T-helper 17 cell (primary cell): ENCODE measurements around the gene CREB3L4. TPM values are rescaled to one million over a fixed set of nuclear protein-coding genes. Genes with fewer than 3 reads are reported as not detected.
"Not testable (repeated sequence)": the region's sequence is repeated elsewhere in the genome, so short reads cannot be mapped to it uniquely, and the experiment has no call there.

Experiments
- ATAC-seq: fragments of 150-1000 bp; cut with Tn5 transposase; 2 replicates; pipeline ENCODE4 v1.10.0; 2021; ENCODE audit warnings: mild to moderate bottlenecking, moderate library complexity
- DNase-seq, 3 donors: peaks; one replicate each; pipeline versions ENCODE4 v3.0.0 to v3.0.0-alpha.2; 2020 to 2021
- H3K9me3 ChIP-seq: one replicate; pipeline ENCODE4 v1.7.0; 2013; ENCODE audit warnings: low read length, mild to moderate bottlenecking; ENCODE audit not compliant: control insufficient read depth, poor library complexity, severe bottlenecking
- H3K27ac Mint-ChIP-seq: one replicate; pipeline ENCODE4 v1.8.0; 2022; ENCODE audit warnings: mild to moderate bottlenecking, moderate library complexity, mixed read lengths
- H3K27me3 Mint-ChIP-seq: one replicate; pipeline ENCODE4 v1.8.0; 2022; ENCODE audit warnings: mixed read lengths
- H3K36me3 Mint-ChIP-seq: one replicate; pipeline ENCODE4 v1.8.0; 2022; ENCODE audit warnings: low read depth, mixed read lengths
- H3K4me1 Mint-ChIP-seq: one replicate; pipeline ENCODE4 v1.8.0; 2022; ENCODE audit warnings: mild to moderate bottlenecking, mixed read lengths
- H3K4me3 Mint-ChIP-seq: one replicate; pipeline ENCODE4 v1.8.0; 2022; ENCODE audit warnings: mild to moderate bottlenecking, moderate library complexity, mixed read lengths
- total RNA-seq, 4 donors: library from RNA in 2 of 4; stranded (reverse) in 2 of 4; gene quantifications; one replicate each; pipeline ENCODE4 v1.2.3 and lab custom pipeline; 2022 to 2026

Gene CREB3L4
- total RNA-seq, 2 donors from 2014 or later = 4.5 to 6.0 TPM

GRCh38 chr1:153990468-153991150 is 22.9 kb downstream of the CREB3L4 start, which contains the start of gene RPS27:
Gene RPS27 (plus strand): TSS chr1:153990762. CDS start chr1:153990797, 35 bp downstream.
- no peaks in the 10 kb centered on the region for H3K9me3 ChIP-seq
- Mint-ChIP-seq H3K36me3 (peaks cover 11% of the 10 kb centered on the region), H3K27ac (peak within 1 kb of the TSS; percentile 98), H3K4me3 (peak within 1 kb of the TSS; percentile 97), H3K27me3 (peaks cover 4% of the 10 kb centered on the region), H3K4me1 (peaks cover 32% of the 10 kb centered on the region)
- DNase-seq (peak; percentile 68 to 80 (median 78)), ATAC-seq (peak; percentile 88)

DNA sequence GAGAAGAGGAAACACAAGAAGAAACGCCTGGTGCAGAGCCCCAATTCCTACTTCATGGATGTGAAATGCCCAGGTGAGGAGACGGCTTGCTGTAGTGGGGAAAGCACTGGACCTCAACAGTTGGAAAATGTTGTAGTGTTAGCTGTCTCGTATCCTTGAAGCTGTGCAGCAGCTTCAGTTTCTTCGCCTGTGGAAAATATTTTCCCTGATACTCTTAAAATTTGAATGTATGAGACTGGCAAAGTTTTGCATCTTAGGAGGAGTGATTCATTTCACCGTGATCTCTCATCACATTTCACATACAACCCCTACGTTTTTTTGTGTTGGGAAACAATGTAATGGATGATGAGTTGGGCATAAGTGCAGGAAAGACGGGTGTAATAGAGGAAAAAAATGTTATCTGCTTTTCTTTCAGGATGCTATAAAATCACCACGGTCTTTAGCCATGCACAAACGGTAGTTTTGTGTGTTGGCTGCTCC is 23.5 kb downstream of the CREB3L4 start:
- ATAC-seq = no peak

GRCh38 chr1:153991806-153992205 is 24.1 kb downstream of the CREB3L4 start:
- Mint-ChIP-seq H3K4me3 (peak overlapping the region; percentile 97), H3K27ac (peak overlapping the region; percentile 98), H3K4me1 (peaks cover 26% of the 10 kb centered on the region), H3K27me3 (no peaks in the 10 kb centered on the region), H3K36me3 (peaks cover 11% of the 10 kb centered on the region)
- H3K9me3 ChIP-seq = no peaks in the 10 kb centered on the region
- no peak for ATAC-seq
- DNase-seq = no peak

More for the DNA sequence above, 23.5 kb downstream of the CREB3L4 start:
- Mint-ChIP-seq H3K27ac (peak overlapping the region; percentile 98), H3K27me3 (no peaks in the 10 kb centered on the region), H3K4me1 (peaks cover 29% of the 10 kb centered on the region), H3K36me3 (peaks cover 11% of the 10 kb centered on the region), H3K4me3 (peak overlapping the region; percentile 97)
- DNase-seq = no peak
- no peaks in the 10 kb centered on the region for H3K9me3 ChIP-seq

GRCh38 chr1:153995202-153995601 is 27.5 kb downstream of the CREB3L4 start:
- Mint-ChIP-seq H3K27ac (peak overlapping the region; percentile 77), H3K4me1 (peaks cover 23% of the 10 kb centered on the region), H3K27me3 (no peaks in the 10 kb centered on the region), H3K36me3 (peaks cover 11% of the 10 kb centered on the region), H3K4me3 (no peak overlapping the region)
- DNase-seq = no peak
- H3K9me3 ChIP-seq = no peaks in the 10 kb centered on the region
- ATAC-seq = no peak

DNA sequence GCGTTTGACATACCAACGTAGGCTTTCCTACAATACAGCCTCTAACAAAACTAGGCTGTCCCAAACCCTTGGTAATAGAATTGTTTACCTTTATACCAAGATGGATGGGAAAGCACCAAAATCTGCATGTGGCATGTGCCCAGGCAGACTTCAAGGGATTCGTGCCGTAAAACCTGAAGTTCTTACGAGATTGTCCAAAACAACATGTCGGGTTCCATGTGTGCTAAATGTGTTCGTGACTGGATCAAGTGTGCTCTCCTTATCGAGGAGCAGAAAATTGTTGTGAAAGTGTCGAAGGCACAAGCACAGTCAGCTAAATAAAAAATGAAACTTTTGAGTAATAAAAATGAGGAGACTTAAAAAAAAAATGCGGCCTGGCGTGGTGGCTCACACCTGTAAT is 27.9 kb downstream of the CREB3L4 start:
- ATAC-seq (no peak), DNase-seq (no peak)
- no peaks in the 10 kb centered on the region for H3K9me3 ChIP-seq
- Mint-ChIP-seq H3K27me3 (no peaks in the 10 kb centered on the region), H3K36me3 (peaks cover 10% of the 10 kb centered on the region), H3K27ac (no peak overlapping the region), H3K4me1 (peaks cover 19% of the 10 kb centered on the region), H3K4me3 (no peak overlapping the region)

GRCh38 chr1:153996882-153997281 is 29.2 kb downstream of the CREB3L4 start:
- H3K27ac Mint-ChIP-seq = peak overlapping the region; percentile 68
- H3K36me3 Mint-ChIP-seq, H3K9me3 ChIP-seq, DNase-seq, H3K27me3 Mint-ChIP-seq, ATAC-seq, H3K4me3 Mint-ChIP-seq, H3K4me1 Mint-ChIP-seq: not testable (repeated sequence)

DNA sequence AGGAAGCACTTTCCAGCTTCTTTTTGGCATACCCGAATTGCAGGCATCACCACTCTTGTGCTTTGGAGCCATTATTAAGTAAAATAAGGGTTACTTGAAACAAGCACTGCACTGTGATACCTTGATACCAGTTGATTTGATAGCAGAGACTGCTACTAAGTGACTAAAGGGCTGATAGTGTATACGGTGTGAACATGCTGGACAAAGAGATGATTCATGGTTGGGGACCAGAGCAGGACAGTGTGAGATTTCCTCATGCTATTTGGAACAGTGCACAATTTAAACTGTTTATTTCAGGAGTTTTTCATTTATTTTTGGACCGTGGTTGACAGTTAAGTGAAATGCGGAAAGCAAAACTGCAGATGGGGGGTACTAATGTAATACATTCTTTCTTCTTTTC is 32.7 kb downstream of the CREB3L4 start:
- Mint-ChIP-seq H3K36me3 (no peaks in the 10 kb centered on the region), H3K27ac (no peak overlapping the region), H3K4me1 (no peaks in the 10 kb centered on the region), H3K4me3 (no peak overlapping the region), H3K27me3 (no peaks in the 10 kb centered on the region)
- H3K9me3 ChIP-seq = no peaks in the 10 kb centered on the region
- DNase-seq = no peak
- no peak for ATAC-seq

- no peaks in the 10 kb centered on the region for H3K9me3 ChIP-seq
- no peaks in the 10 kb centered on the region for H3K27me3 Mint-ChIP-seq
- H3K36me3 Mint-ChIP-seq = peaks cover 3% of the 10 kb centered on the region
- H3K4me1 Mint-ChIP-seq = no peaks in the 10 kb centered on the region
- H3K4me3 Mint-ChIP-seq = no peak overlapping the region
- ATAC-seq (no peak), DNase-seq (no peak)
- no peak overlapping the region for H3K27ac Mint-ChIP-seq
These were observed 38.4 kb downstream of the CREB3L4 start for GRCh38 chr1:154006136-154006535.

DNA sequence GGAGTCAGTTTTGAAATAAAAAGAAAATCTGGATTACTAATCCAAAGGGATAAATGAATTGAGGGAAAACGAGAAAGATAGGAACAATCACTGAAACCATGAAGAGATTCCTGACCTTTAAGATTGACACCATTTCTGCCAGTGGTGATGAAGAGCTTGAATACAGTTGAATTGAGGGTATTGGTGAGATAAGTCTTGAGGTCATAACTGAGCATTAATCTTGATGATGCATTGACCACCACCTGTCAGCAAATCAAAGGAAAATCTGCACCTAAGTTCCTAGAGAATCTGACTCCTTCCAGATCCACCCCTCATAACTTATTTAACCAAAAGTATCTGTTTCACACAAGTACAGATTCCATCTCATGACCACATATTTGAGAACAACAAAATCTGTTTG is 44.4 kb downstream of the CREB3L4 start:
- Mint-ChIP-seq H3K27me3 (no peaks in the 10 kb centered on the region), H3K4me3 (no peak overlapping the region), H3K27ac (no peak overlapping the region), H3K4me1 (no peaks in the 10 kb centered on the region), H3K36me3 (peaks cover 3% of the 10 kb centered on the region)
- no peaks in the 10 kb centered on the region for H3K9me3 ChIP-seq
- DNase-seq (no peak), ATAC-seq (no peak)

- H3K36me3 Mint-ChIP-seq, H3K4me3 Mint-ChIP-seq, H3K9me3 ChIP-seq, H3K4me1 Mint-ChIP-seq, H3K27ac Mint-ChIP-seq, ATAC-seq, H3K27me3 Mint-ChIP-seq, DNase-seq: not testable (repeated sequence)
These were observed 44.8 kb downstream of the CREB3L4 start for GRCh38 chr1:154012543-154012942.

DNA sequence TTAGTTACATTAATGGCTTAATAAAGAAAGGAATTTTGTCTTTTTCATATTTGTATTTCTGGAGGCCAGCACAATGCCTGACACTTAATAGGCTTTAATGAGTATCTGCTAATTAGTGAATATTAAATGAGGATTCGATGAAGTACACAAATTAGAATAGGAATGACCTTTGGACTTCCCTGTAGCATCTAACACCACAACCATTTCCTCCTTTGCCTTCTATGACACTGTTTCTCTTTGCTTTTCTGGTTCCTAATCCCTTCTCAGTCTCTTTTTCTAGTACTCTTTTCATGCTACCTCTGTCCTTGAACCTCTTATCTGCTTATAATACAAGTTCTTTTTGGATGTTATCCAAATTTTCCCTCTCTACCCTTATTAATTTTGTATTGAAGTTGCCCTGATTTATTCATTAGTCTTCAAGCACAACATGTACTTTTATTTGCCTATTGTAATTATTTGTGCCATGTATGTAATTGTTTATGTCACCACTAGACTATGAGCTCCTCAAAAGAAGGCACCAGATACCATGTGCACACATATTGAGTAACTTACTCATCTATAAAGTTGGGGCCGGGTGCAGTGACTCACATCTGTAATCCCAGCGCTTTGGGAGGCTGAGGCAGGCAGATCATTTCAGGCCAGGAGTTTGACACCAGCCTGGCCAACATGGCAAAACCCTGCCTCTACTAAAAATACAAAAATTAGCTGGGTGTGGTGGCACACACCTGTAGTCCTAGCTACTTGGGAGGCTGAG is 46.6 kb downstream of the CREB3L4 start:
- DNase-seq (no peak), ATAC-seq (no peak)
- Mint-ChIP-seq H3K27me3 (no peaks in the 10 kb centered on the region), H3K4me3 (no peak overlapping the region), H3K36me3 (peaks cover 3% of the 10 kb centered on the region), H3K27ac (no peak overlapping the region), H3K4me1 (no peaks in the 10 kb centered on the region)
- H3K9me3 ChIP-seq = no peaks in the 10 kb centered on the region

DNA sequence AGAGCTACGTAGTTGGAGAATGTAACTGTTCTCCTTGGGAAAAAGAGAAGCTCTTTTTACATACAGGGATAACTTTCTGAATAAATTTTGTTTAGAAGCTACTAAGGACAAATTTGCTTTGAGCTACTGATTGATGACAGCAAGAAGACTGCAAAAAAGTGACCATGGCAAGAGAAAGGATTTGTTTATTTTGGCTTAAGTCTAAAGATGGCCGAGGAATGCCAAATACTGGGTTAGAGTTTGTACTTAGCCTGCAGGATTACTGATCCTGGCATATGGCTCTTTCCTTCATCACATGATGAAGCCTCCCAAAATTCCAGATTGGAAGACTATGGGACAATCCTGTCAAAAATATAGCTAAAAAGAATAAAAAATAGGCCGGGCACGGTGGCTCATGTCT is 51.6 kb downstream of the CREB3L4 start:
- H3K27ac Mint-ChIP-seq = no peak overlapping the region
- no peaks in the 10 kb centered on the region for H3K4me1 Mint-ChIP-seq
- H3K36me3 Mint-ChIP-seq = no peaks in the 10 kb centered on the region
- H3K4me3 Mint-ChIP-seq = no peak overlapping the region
- H3K9me3 ChIP-seq = no peaks in the 10 kb centered on the region
- ATAC-seq (no peak), DNase-seq (no peak)
- H3K27me3 Mint-ChIP-seq = no peaks in the 10 kb centered on the region

- H3K36me3 Mint-ChIP-seq = no peaks in the 10 kb centered on the region
These were observed 52.2 kb downstream of the CREB3L4 start for GRCh38 chr1:154019940-154020339.

More at GRCh38 chr1:154019940-154020339, 52.2 kb downstream of the CREB3L4 start:
- no peak overlapping the region for H3K27ac Mint-ChIP-seq
- DNase-seq = no peak
- no peak for ATAC-seq
- H3K9me3 ChIP-seq = no peaks in the 10 kb centered on the region
- no peak overlapping the region for H3K4me3 Mint-ChIP-seq
- no peaks in the 10 kb centered on the region for H3K27me3 Mint-ChIP-seq
- H3K4me1 Mint-ChIP-seq = no peaks in the 10 kb centered on the region
